ENCODE results near the gene KANSL3.

- TF ChIP-seq, protein P1, sequence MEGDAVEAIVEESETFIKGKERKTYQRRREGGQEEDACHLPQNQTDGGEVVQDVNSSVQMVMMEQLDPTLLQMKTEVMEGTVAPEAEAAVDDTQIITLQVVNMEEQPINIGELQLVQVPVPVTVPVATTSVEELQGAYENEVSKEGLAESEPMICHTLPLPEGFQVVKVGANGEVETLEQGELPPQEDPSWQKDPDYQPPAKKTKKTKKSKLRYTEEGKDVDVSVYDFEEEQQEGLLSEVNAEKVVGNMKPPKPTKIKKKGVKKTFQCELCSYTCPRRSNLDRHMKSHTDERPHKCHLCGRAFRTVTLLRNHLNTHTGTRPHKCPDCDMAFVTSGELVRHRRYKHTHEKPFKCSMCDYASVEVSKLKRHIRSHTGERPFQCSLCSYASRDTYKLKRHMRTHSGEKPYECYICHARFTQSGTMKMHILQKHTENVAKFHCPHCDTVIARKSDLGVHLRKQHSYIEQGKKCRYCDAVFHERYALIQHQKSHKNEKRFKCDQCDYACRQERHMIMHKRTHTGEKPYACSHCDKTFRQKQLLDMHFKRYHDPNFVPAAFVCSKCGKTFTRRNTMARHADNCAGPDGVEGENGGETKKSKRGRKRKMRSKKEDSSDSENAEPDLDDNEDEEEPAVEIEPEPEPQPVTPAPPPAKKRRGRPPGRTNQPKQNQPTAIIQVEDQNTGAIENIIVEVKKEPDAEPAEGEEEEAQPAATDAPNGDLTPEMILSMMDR (IDR thresholded peaks at IDR 0.05) = no peak
- no peak for TF ChIP-seq POLR2A (IDR thresholded peaks at IDR 0.05)
Observed at GRCh38 chr2:96556441-96557330, 81.4 kb downstream of the KANSL3 start.
